Stimulated activated CD8-positive, alpha-beta memory T cell treated with anti-CD3 and anti-CD28 coated beads, Interleukin-7, amount 100 ng/mL, for 24 hours (primary cell): Measurements from ENCODE around the gene RAD51B.
"Not testable (repeated sequence)": the region's sequence is repeated elsewhere in the genome, so short reads cannot be mapped to it uniquely, and the experiment has no call there.

Source experiments
- DNase-seq: peaks from one replicate; pipeline ENCODE4 v3.0.0-alpha.2; 2020; ENCODE audit warnings: low read depth

RAD51B gene

DNA sequence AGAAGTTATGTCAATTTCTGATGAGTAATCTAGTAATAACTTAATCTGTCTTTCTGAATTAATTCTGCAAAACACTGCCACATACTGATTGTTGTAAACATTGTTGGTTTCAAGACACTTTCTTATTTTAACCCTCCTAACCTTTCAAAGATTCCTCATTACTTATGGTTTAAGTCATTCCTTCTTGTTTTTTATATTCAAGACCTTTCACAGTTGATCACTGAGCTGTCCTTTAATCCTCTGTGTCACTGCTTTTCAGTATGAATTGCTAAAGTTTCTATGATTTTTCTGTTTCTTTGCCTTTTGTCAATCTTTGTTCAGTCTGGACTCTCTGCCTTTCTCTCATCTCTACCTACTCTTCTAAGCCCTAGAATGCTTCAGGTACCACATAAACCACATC is 164.7 kb downstream of the RAD51B start:
- DNase-seq: no peak

DNA sequence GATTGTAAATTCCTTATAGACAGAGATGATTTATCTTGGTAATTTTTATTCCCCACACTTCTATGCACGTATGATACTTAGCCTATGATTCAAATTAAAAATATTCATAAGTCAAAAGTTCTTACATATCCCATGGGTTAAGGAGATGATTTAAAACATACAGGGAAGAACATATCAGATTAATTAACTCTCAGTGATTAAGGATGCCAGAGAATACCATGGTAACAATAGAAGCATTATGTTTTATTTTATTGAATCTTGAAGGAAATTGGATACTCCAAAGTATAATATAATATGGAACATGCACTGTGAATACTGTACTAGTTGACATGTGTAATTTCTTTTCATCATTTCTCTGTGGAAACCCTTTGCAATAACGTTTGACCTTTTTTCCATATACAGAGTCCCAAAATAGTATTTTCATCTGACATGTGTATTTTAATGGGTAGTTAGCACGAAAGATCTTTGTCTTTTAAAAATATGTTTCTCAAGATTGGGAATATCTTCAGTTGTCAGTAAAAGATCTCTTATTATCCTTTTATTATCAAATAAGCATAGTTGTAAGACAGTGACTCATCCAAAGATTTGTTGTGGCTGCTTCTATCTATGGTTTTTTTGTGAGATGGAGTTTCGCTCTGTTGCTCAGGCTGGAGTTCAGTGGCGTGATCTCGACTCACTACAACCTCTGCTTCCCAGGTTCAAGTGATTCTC is 166.7 kb downstream of the RAD51B start:
- no peak for DNase-seq

DNA sequence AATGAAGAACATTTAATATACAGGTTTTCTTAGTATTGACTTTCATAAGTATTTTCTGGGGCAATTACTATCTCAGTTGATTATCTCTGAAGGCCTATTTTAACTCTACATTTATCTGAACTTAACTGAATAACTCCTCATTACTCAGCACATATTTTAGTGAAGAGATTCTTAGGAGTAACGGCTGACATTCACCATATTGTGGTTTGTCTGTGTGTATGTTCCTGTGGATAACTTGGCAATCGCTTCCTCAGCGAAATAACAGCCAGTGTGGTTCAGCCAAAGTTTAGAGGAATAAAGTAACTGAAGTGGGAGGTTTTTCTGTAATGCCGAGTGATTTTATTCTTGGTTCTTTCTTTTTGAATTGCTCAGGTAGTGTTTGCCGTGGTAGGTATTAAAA is 168.0 kb downstream of the RAD51B start:
- no peak for DNase-seq

GRCh38 chr14:67988210-67988609 is 168.6 kb downstream of the RAD51B start:
- DNase-seq: not testable (repeated sequence)

- DNase-seq: no peak
Measured at GRCh38 chr14:67990576-67990975, 171.0 kb downstream of the RAD51B start.

DNA sequence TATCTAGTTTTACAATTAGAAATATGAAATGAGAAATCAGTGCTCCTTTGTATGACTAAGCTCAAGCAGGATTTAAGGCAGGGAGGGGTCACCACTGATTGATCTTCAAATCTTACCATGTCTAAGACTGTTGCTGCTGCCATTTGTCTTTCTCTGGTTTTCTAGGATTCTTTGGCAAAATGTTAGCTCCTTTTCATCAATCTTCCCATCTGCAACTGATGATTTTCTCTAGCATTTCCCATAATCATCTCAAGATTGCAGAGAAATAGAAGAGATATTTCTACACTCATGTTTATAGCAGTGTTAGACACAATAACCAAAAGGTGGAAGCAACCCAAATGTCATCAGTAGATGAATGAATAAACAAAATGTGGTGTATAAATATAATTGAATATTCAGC is 175.0 kb downstream of the RAD51B start:
- DNase-seq: no peak

GRCh38 chr14:67996235-67996634 is 176.7 kb downstream of the RAD51B start:
- no peak for DNase-seq

DNA sequence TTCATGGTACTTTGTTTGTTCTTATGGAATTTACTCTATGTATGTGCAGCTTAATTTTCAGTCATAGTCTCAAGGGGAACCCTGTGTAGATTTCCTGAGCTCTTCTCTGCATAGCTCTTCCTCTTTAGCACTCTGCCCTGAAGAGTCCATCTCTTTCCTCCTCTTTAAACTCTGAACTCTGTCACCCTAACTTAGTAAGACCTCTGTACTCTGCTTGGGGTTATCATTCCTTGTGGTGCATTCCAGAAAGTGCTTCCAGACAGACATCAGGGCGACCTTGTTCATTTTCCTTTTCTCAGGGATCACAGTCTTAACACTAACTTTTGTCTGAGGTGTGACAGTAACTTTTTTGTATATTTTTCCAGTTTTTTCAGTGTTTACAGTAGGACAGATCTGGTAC is 179.3 kb downstream of the RAD51B start:
- no peak for DNase-seq

- no peak for DNase-seq
Measured at GRCh38 chr14:67999290-67999689, 179.7 kb downstream of the RAD51B start.

DNA sequence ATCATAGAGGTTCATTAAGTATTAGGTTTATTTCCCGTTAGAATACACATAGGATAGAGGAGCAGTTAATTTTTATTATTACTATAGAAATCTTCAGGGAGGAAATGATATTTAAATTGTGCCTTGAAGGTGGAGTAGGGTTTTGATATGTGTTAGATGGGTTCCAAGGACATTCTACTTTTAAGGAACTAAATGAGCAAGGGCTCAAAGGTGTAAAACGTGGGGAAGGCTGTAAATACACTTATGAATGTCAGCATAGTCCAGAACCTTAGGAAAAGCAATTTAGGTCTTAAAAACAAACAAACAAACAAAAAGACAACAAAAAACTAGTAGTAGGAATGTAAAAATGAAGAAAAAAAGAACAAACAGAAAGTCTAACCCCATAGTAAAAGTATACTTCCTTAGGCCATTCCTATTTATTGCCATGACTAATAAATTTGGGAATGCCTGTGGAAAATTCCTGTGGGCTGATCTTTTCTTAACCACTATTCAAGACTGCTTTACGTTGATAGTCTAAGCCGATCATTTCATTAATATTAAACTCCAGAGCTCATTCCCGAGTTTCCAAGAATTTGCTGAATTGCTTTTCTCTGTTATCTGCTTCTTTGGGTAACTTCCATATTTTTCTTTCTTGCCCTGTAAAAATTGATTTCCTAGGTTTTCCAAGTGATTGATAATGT is 180.3 kb downstream of the RAD51B start:
- DNase-seq: no peak

DNA sequence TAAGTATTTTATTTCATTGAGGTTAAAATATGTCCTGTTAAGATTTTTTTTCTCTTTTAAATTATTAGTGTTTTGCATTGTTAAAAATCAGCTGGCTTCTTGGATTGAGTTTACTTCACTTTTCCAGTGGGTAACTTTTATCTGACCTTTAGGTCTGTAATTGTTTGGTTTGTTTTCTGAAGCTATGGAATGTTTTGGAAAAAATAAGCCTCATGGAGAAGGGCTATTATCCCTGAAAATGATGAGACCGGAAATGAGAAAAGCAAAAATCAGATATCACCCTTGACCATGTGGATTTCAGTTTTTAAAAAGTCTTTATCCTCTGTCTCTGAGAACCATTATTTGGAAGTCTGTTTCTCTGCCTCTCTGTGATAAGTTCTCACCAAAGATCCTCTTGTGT is 180.9 kb downstream of the RAD51B start:
- DNase-seq: no peak

GRCh38 chr14:68008491-68008890 is 188.9 kb downstream of the RAD51B start:
- DNase-seq: no peak

DNA sequence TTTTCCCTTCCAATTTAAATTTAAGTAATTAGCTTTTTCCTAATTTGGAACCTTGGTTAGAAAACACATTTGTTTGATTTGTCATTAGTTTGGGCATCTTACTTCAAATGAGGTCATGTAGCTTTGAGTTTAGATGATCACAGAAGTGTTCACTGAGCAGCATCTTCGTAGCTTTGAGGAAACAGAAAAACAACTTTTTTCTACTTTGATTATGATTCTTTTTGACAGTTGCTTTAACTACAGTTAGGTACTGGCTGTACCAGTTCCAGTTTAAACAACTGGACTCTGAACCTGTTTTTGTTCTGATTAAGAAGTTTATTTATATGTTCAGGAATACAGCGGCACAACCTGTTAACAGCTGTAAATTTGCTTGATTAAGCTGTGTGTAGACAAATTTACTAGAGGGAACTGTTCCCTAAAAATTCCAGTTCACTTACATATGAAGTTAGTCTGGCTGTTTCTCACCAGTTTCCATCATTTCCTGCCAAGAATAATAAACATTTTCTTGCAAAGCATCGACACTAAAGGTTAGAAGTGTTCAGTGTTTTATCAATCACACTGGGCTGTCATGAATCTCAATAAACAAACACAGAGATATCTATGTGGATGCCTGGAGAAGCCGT is 191.9 kb downstream of the RAD51B start:
- no peak for DNase-seq

- DNase-seq: no peak
Measured at GRCh38 chr14:68012871-68013270, 193.3 kb downstream of the RAD51B start.

GRCh38 chr14:68013326-68013725 is 193.7 kb downstream of the RAD51B start:
- DNase-seq: no peak

DNA sequence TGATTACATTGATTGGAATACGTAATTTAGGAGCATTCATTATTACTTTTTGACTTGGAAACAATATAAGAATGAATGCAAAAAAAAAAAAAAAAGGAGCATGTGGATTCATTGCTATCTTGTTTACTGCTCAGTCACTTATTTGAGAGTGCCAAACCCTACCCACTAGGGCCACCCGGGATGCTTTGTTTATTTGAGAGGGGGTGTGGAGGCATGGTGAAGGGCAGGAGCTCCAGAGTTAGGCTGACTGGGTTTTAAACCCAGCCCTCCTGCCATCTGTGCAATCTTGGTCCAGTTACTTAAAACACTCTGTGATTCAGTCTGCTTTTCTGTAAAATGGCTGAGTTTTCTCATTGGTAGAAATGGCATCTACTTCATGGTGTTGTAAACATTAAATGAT is 195.2 kb downstream of the RAD51B start:
- DNase-seq: no peak

DNA sequence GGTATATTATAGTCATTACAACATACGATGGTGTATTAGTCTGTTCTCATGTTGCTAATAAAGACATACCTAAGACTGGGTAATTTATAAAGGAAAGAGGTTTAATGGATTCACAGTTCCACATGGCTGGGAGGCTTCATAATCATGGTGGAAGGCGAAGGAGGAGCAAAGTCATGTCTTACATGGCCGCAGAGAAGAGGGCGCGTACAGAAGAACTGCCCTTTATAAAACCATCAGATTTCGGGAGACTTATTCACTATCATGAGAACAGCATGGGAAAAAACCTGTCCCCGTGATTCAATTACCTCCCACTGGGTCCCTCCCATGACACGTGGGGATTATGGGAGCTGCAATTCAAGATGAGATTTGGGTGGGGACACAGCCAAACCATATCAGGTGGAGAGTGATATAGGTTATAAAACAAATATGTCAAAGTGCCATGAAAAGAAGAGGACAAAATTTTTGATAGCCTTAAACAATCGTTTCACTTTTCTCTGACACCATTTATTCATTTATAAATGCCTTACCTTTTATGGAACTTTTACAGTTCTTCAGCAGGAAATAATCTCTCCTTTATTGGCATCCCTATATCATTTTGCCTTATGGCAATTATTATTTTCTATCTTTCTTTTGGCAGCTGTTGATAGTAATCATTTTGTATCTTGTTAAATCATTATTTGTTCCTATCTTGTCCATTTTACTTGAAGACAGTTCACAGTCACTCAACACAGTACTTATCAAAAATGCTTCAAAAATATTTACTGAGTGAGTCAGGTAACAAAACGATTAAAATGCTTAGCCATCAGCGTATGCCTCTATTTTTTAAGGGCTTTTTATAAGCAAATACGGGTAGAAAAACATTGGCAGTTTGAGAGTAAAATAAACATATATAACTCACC is 196.0 kb downstream of the RAD51B start:
- DNase-seq: no peak

GRCh38 chr14:68016255-68016914 is 196.8 kb downstream of the RAD51B start:
- no peak for DNase-seq

DNA sequence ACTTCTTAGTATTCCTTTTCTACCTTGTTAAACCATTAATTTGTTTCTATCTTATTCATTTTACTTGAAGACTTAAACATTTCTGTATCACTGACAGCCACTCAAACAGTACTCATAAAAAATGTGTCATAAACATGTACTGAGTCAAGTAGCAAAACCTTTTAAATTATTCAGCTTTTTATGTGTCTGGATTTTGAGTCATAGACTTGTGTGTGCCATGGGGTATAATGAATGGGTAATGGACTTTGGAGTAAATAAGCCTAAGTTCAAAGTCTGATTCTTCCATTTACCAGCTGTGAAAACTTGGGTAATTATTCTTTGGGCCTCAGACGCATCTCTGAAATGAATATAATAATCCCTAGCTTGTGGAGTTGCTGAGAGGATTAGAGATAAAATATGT is 199.0 kb downstream of the RAD51B start:
- no peak for DNase-seq

DNA sequence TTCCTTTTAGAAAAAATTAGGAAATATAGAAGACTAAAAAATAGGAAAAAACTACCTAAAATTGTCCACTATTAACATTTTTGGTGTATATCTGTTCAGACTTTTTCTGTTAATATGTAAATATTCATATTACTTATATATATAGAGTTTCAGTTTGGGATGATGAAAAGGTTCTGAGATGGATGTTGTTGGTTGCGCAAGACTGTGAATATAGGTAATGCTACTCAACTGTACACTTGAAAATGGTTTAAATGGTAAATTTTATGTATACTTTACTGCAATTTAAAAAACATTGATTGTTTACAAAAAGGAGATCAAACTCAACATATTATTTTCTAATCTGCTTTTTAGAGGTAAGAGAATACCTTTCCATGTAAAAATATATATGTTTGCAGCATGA is 200.9 kb downstream of the RAD51B start:
- no peak for DNase-seq

DNA sequence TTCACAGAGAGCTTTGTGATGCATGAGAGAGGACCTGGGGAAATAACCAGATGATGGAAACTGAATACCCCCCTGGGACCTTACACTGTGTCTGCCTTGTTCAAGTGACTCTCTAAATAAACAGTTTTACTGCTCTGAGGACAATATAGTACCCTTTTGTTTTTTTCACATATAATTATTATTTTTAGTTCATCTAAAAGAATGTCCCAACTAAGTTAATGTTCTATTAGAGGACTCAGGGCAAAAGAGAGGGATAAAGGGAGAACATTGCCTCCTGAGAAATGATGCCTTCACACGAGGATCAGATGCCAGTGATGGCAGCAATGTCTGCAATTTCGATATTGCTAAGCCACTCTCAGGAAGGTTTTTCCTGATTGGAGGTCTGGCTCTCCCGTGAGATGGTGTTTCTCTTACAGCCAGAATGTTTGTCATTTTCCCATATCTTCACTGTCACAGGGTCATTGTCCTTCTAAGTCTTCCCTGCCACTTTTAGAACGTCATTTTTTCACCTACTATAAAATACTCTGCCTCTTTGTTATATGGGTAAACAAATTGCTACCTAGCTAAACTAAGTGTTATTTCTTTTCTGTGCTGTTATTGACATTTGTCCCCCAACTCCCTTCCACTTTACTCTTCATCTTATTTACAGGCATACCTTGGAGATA is 201.6 kb downstream of the RAD51B start:
- no peak for DNase-seq
